Stimulated activated CD4-positive, alpha-beta T cell treated with anti-CD3 and anti-CD28 coated beads, Interleukin-2, amount 100 ng/mL, for 48 hours (primary cell): ENCODE results near the gene ZNF526.

Source experiments
- DNase-seq, 2 donors: peaks; one replicate each; pipeline ENCODE4 v3.0.0-alpha.2; 2020

Gene ZNF526

DNA sequence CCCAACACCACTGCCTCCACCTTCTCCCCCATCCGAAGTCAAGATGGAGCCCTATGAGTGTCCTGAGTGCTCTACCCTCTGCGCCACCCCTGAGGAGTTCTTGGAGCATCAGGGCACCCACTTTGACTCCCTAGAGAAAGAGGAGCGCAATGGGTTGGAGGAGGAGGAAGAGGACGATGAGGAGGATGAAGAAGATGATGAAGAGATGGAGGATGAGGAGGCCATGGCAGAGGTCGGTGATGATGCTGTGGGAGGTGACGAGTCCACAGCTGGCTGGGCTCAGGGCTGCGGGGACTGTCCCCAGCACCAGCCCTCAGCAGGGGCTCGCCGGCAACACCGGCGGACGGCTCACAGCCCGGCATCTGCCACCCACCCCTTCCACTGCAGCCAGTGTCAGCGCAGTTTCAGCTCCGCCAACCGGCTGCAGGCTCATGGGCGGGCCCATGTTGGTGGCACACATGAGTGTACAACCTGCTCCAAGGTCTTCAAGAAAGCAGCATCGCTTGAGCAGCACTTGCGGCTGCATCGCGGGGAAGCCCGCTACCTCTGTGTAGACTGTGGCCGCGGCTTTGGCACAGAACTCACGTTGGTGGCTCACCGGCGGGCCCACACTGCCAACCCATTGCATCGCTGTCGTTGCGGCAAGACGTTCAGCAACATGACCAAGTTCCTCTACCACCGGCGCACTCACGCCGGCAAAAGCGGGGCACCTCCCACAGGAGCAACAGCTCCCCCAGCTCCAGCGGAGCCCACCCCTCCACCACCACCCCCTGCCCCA is 5.0 kb downstream of the ZNF526 start:
- DNase-seq = no peak

DNA sequence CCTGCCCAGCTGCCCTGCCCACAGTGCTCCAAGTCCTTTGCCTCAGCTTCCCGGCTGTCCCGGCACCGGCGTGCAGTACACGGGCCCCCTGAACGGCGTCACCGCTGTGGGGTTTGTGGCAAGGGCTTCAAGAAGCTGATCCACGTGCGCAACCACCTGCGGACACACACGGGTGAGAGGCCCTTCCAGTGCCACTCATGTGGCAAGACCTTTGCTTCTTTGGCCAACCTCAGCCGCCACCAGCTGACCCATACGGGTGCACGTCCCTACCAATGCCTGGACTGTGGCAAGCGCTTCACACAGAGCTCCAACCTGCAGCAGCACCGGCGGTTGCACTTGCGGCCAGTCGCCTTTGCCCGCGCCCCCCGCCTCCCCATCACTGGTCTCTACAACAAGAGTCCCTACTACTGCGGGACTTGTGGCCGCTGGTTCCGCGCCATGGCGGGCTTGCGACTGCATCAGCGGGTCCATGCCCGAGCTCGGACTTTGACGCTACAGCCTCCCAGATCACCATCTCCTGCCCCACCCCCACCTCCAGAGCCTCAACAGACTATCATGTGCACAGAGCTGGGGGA is 5.7 kb downstream of the ZNF526 start:
- DNase-seq = no peak

- no peak for DNase-seq
Observed at GRCh38 chr19:42226886-42227285, 6.8 kb downstream of the ZNF526 start.

- DNase-seq = no peak
Observed at GRCh38 chr19:42228641-42229040, 8.5 kb downstream of the ZNF526 start.

- DNase-seq = no peak
Observed at GRCh38 chr19:42229301-42229854, 9.3 kb downstream of the ZNF526 start.

- DNase-seq = no peak
Observed at GRCh38 chr19:42229855-42230351, 9.8 kb downstream of the ZNF526 start.

GRCh38 chr19:42230571-42230970 is 10.5 kb downstream of the ZNF526 start:
- DNase-seq = no peak

DNA sequence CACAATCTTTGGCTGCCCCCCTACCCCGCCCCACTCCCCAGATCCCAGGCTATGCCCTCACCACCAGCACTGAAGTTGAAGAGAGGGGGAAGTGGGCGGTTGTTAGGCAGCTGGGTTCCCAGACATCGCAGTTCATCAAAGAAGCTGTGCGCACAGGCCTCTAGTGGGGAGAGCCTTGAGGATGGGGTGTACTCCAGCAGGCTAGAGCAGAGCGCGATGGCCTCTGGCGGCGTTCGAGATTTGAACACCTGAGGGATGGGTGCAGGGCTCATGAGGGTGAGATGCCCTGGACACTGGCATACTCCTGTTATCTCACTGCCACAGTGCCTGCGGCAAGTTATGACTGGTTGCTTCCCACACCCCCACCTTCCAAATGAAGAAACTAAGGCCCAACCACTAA is 12.3 kb downstream of the ZNF526 start:
- DNase-seq = no peak

DNA sequence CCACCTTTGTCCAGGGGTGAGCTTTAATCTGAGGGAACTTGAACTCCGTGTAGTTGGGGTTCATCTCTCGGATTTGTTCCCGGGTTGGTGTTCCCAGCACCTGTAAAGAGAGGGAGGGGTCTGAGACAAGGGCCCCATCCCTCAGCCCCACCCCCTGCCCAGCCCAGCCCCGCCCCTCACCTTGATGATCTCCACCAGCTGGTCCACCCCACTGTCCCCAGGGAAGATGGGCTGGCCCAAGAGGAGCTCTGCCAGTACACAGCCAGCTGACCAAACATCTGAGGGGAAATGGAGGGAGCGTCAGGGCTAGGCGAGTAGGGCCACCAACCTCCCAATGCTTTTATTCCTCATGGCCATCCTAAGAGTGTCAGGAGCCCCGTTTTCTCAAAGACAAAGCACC is 13.0 kb downstream of the ZNF526 start:
- DNase-seq = no peak

- DNase-seq = no peak
Observed at GRCh38 chr19:42233678-42234292, 13.7 kb downstream of the ZNF526 start.

GRCh38 chr19:42234364-42234763 is 14.3 kb downstream of the ZNF526 start:
- DNase-seq = no peak

- no peak for DNase-seq
Observed at GRCh38 chr19:42235181-42235580, 15.1 kb downstream of the ZNF526 start.

- no peak for DNase-seq
Observed at GRCh38 chr19:42239544-42240220, 19.6 kb downstream of the ZNF526 start.

DNA sequence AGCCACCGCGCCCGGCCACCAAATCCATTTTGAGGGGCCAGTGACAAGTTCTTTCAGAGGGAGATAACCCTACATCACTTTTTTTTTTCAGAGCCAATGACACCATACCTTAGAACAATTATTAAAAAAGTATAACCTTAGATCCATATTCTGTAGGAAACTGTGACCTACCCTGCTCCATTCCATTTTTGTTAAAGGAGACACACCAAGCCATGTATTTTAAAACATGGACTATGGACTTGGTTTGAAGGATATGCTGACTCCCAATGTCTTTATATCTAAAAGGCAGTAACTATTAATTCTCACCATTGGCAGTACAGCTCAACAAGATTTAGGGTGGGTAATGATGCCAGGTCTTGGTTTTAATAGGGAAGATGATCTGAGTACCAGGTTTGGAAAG is 21.2 kb downstream of the ZNF526 start:
- DNase-seq = no peak

GRCh38 chr19:42242069-42242511 is 22.0 kb downstream of the ZNF526 start:
- no peak for DNase-seq

DNA sequence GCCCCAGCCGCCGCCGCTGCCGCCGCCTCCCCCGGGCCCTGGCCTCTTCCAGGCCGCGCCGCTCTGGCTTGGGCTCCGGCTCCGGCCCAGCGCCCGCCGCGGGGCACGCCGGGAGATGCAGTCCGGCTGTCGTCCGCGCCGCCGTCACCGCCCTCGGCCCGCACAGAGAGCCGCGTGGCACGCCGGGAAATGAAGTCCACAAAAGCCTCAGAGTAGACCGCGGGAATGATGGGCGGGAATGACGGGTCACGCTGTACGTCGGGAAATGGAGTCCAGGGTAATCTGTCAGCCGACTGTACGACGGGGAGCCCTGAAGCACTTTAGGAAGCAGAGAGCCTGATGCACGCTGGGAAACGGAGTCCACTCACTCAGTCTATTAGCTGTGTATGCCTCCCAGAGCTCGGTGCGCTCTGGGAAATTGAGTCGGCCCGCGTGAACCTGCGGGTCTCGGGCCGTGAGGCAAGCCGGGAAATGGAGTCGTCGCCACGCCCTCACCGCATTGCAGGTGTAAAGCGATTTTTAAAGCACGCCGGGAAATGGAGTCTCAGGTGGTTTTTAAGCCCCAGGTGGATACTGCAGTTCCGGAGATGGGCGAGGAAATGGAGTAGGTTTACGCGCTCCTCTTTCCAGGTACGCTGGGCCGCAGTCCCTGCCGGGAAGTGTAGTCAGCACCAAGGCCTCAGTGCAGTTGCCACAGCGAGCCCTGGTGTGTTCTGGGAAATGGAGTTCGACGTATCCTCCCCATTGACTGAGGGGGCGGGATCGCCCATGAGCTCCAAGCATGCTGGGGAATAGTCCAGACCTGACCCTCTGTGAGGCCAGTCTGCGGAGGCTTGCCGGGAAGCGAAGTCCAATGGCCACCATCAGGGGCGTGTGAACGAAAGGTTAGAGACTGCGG is 22.6 kb downstream of the ZNF526 start, which contains the start of gene GSK3A:
Gene GSK3A (minus strand): TSS at position 91 of the 898 bp plus-strand sequence. CDS start 137 bp downstream, outside the sequence.
- DNase-seq = peak; percentile 88 to 92

- peak; percentile 84 to 86 for DNase-seq
Observed at GRCh38 chr19:42244347-42245220, 24.5 kb downstream of the ZNF526 start.

- no peak for DNase-seq
Observed at GRCh38 chr19:42245231-42245630, 25.1 kb downstream of the ZNF526 start.

GRCh38 chr19:42246143-42246921 is 26.2 kb downstream of the ZNF526 start:
- DNase-seq = no peak
